ENCODE results near the gene MYBPHL. TPM values are rescaled to one million over a fixed set of nuclear protein-coding genes. Genes with fewer than 3 reads are reported as not detected.

The MYBPHL gene
- total and polyA plus RNA-seq, 2 experiments from 2014 or later = not detected

DNA sequence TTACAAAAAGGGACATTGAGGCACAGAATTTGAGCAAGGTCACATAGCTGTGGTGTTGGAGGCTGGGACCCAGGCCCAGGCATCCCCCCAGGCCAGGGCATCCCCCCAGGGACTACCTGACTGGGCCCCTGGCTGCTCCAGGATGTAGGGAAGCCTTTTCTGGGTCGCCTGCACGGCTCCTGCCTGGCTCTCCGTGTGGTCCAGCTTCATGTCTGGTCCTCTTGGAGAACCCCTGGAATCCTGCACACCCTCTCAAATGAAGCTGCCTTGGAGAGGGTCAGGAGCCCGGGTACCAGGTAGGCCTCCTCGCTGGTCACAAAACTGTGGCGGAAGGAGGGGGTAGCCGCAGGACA is 58.4 kb downstream of the MYBPHL start:
- H3K27ac ChIP-seq (ENCODE audit: low read depth) = no peak overlapping the region
- H3K27ac Mint-ChIP-seq = no peak overlapping the region
- H3K36me3 Mint-ChIP-seq (ENCODE audit: low read depth) = peaks cover 28% of the 10 kb centered on the region
- peak overlapping the region; percentile 83 for H2AFZ ChIP-seq
- TF ChIP-seq STAT1 (IDR thresholded peaks at IDR 0.05; ENCODE audit: unreplicated experiment) (no peak), EZH2phosphoT487 (IDR thresholded peaks at IDR 0.05; ENCODE audit: unreplicated experiment) (no peak), JUNB (IDR thresholded peaks at IDR 0.05; ENCODE audit: unreplicated experiment) (no peak), ZNF114 (CRISPR knock-in tag; IDR thresholded peaks at IDR 0.05) (no peak), ZNF331 (CRISPR knock-in tag; IDR thresholded peaks at IDR 0.05; ENCODE audit: low read depth) (no peak), NANOG (IDR thresholded peaks at IDR 0.05; ENCODE audit: borderline replicate concordance) (no peak), EZH2 (IDR thresholded peaks at IDR 0.05; ENCODE audit: low read depth, unreplicated experiment) (no peak)
- TF ChIP-seq, protein P1, sequence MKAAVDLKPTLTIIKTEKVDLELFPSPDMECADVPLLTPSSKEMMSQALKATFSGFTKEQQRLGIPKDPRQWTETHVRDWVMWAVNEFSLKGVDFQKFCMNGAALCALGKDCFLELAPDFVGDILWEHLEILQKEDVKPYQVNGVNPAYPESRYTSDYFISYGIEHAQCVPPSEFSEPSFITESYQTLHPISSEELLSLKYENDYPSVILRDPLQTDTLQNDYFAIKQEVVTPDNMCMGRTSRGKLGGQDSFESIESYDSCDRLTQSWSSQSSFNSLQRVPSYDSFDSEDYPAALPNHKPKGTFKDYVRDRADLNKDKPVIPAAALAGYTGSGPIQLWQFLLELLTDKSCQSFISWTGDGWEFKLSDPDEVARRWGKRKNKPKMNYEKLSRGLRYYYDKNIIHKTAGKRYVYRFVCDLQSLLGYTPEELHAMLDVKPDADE (IDR thresholded peaks at IDR 0.05) = no peak
- peak overlapping the region; percentile 70; the same call in 1 of the 2 replicates for H3K4me2 ChIP-seq
- H4K20me1 ChIP-seq (replicated peaks; ENCODE audit: insufficient read depth) = no peaks in the 10 kb centered on the region
- H3K27me3 ChIP-seq (ENCODE audit: insufficient read depth) = peaks cover 12% of the 10 kb centered on the region
- peaks cover 5% of the 10 kb centered on the region; the same call in 1 of the 2 replicates for H3K79me2 ChIP-seq (replicated peaks; ENCODE audit: insufficient read depth)
- peaks cover 16% of the 10 kb centered on the region; the same call in 1 of the 2 replicates for H3K4me1 ChIP-seq (ENCODE audit: insufficient read depth)
- peak overlapping the region; percentile 40; the same call in 1 of the 2 replicates for H3K4me3 ChIP-seq
- peaks cover 21% of the 10 kb centered on the region for H3K27me3 Mint-ChIP-seq (ENCODE audit: insufficient read depth, low read depth, poor library complexity)
- no peaks in the 10 kb centered on the region for H3K9me2 ChIP-seq (ENCODE audit: insufficient read depth)
- H3K4me3 Mint-ChIP-seq = no peak overlapping the region
- ATAC-seq (no peak), DNase-seq (ENCODE audit: low spot score) (no peak)
- peaks cover 17% of the 10 kb centered on the region; the same call in 2 of the 3 replicates for H3K9me3 Mint-ChIP-seq
- no peaks in the 10 kb centered on the region for H3F3A ChIP-seq (replicated peaks; ENCODE audit: low read depth)
- no peaks in the 10 kb centered on the region for H3K36me3 ChIP-seq (ENCODE audit: insufficient read depth)
- peaks cover 9% of the 10 kb centered on the region for H3K4me1 Mint-ChIP-seq

DNA sequence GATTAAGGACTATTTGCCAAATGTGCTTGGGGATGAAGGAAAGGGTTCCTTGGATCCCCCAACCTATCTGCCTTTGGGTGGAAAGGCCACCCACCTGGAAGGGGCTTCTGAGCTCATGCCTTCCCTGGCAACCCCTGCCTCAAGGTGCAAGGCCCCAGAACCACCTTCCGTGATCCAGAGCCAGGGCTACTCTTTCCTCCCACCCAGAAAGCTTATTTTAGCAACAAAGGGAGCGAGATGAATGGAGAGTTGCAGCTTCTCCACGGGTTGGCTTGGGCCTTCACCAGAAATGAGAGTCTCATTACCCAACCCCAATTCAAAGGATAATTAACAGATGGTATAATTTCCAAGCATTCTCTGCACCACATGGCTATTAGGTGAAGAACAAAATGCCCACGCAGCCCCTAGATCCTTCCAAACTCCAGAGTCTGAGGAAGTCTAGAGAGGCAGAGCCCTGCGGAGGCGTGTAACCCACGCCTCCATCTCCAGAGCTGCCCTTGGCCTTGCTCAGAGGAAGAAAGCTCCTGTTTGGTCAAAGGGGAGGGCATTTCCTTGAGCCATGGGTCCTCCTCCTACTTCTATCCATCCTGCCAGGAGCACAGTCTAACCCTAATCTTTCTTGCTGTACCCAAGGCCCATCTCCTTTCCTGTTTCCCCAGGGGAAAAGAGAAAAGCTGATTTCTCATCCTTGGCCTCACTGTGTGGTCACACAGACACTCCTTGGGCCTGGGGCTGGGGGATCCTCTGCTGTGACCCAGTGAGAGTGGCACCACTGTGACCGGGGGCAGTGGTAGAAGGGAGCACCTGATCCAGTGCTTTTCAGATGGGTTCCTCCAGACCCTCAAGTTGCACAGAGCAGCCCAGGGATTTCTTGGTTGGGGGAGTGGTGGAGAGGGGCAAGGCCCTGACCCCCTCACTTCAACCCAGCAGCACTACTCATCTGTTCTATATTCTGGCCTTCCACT is 59.1 kb downstream of the MYBPHL start:
- Mint-ChIP-seq H3K9me3 (peaks cover 17% of the 10 kb centered on the region), H3K4me1 (peaks cover 8% of the 10 kb centered on the region), H3K36me3 (ENCODE audit: low read depth) (peaks cover 23% of the 10 kb centered on the region), H3K27ac (no peak overlapping the region), H3K27me3 (ENCODE audit: insufficient read depth, low read depth, poor library complexity) (peaks cover 21% of the 10 kb centered on the region), H3K4me3 (no peak overlapping the region)
- ATAC-seq (no peak), DNase-seq (ENCODE audit: low spot score) (no peak)
- no peak overlapping the region; the same call in 1 of the 2 replicates for H2AFZ ChIP-seq
- H3K79me2 ChIP-seq (replicated peaks; ENCODE audit: insufficient read depth) = no peaks in the 10 kb centered on the region; the same call in 1 of the 2 replicates
- H3K9me2 ChIP-seq (ENCODE audit: insufficient read depth) = no peaks in the 10 kb centered on the region
- no peak overlapping the region for H3K27ac ChIP-seq (ENCODE audit: low read depth)
- peaks cover 12% of the 10 kb centered on the region for H3K27me3 ChIP-seq (ENCODE audit: insufficient read depth)
- H3F3A ChIP-seq (replicated peaks; ENCODE audit: low read depth) = no peaks in the 10 kb centered on the region
- peaks cover 13% of the 10 kb centered on the region; the same call in 1 of the 2 replicates for H3K4me1 ChIP-seq (ENCODE audit: insufficient read depth)
- no peaks in the 10 kb centered on the region for H4K20me1 ChIP-seq (replicated peaks; ENCODE audit: insufficient read depth)
- no peaks in the 10 kb centered on the region for H3K36me3 ChIP-seq (ENCODE audit: insufficient read depth)
- no peak overlapping the region for H3K4me3 ChIP-seq
- H3K4me2 ChIP-seq = no peak overlapping the region
- TF ChIP-seq, protein P2, sequence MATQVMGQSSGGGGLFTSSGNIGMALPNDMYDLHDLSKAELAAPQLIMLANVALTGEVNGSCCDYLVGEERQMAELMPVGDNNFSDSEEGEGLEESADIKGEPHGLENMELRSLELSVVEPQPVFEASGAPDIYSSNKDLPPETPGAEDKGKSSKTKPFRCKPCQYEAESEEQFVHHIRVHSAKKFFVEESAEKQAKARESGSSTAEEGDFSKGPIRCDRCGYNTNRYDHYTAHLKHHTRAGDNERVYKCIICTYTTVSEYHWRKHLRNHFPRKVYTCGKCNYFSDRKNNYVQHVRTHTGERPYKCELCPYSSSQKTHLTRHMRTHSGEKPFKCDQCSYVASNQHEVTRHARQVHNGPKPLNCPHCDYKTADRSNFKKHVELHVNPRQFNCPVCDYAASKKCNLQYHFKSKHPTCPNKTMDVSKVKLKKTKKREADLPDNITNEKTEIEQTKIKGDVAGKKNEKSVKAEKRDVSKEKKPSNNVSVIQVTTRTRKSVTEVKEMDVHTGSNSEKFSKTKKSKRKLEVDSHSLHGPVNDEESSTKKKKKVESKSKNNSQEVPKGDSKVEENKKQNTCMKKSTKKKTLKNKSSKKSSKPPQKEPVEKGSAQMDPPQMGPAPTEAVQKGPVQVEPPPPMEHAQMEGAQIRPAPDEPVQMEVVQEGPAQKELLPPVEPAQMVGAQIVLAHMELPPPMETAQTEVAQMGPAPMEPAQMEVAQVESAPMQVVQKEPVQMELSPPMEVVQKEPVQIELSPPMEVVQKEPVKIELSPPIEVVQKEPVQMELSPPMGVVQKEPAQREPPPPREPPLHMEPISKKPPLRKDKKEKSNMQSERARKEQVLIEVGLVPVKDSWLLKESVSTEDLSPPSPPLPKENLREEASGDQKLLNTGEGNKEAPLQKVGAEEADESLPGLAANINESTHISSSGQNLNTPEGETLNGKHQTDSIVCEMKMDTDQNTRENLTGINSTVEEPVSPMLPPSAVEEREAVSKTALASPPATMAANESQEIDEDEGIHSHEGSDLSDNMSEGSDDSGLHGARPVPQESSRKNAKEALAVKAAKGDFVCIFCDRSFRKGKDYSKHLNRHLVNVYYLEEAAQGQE (IDR thresholded peaks at IDR 0.05; ENCODE audit: unreplicated experiment) = no peak
- TF ChIP-seq ZNF114 (CRISPR knock-in tag; IDR thresholded peaks at IDR 0.05) (no peak), EZH2 (IDR thresholded peaks at IDR 0.05; ENCODE audit: low read depth, unreplicated experiment) (no peak), CREB1 (CRISPR knock-in tag; IDR thresholded peaks at IDR 0.05; ENCODE audit: low read depth) (no peak), STAT1 (IDR thresholded peaks at IDR 0.05; ENCODE audit: unreplicated experiment) (no peak)

Measured in GM23338 (cell line).